Fibroblast of upper back skin (primary cell): ENCODE measurements around the gene MDH2.
"Not testable (repeated sequence)": the region's sequence is repeated elsewhere in the genome, so short reads cannot be mapped to it uniquely, and the experiment has no call there.

Experiments used
- DNase-seq: peaks from one replicate; pipeline ENCODE4 v3.0.0-alpha.2; 2013

MDH2 gene

DNA sequence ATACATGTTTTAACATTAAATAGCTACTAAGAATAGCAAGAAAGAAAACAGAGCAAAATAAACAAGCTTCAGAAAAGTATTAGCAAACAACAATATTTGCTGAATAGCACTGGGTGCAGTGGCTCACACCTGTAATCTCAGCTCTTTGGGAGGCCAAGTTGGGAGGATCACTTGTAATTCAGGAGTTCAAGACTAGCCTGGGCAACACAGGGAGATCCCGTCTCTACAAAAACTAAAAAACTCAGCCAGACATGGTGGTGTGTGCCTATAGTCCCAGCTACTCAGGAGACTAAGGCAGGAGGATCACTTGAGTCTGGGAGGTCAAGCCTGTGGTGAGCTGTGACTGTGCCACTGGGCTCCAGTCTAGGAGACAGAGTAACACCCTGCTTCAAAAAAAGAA, 66.8 kb downstream of the MDH2 start:
- not testable (repeated sequence) for DNase-seq
